Lower lobe of right lung (tissue), 2 donors: Measurements from ENCODE around the gene ARL8A. TPM values are rescaled to one million over a fixed set of nuclear protein-coding genes. Genes with fewer than 3 reads are reported as not detected.
"Not testable (repeated sequence)": the region's sequence is repeated elsewhere in the genome, so short reads cannot be mapped to it uniquely, and the experiment has no call there.

Source experiments
- ATAC-seq, 2 donors: fragments of 200-7000 bp; cut with Tn5 transposase; one replicate each; pipeline ENCODE4 v1.9.1; 2020 to 2022; ENCODE audit warnings: mild to moderate bottlenecking in 2 of 2, moderate library complexity in 2 of 2
- DNase-seq: peaks from one replicate; pipeline ENCODE4 v3.0.0-alpha.2; 2020
- H3K27ac ChIP-seq: fragments of 200-600 bp; one replicate; pipeline ENCODE4 v1.8.0; 2022
- H3K27me3 ChIP-seq: fragments of 200-600 bp; one replicate; pipeline ENCODE4 v1.8.0; 2022; ENCODE audit warnings: low read depth
- H3K36me3 ChIP-seq: fragments of 200-600 bp; one replicate; pipeline ENCODE4 v1.8.0; 2022; ENCODE audit warnings: mild to moderate bottlenecking
- H3K4me1 ChIP-seq: fragments of 200-600 bp; one replicate; pipeline ENCODE4 v1.8.0; 2022
- H3K4me3 ChIP-seq: fragments of 200-600 bp; one replicate; pipeline ENCODE4 v1.8.0; 2022; ENCODE audit warnings: mild to moderate bottlenecking
- H3K9me3 ChIP-seq: fragments of 200-600 bp; one replicate; pipeline ENCODE4 v1.8.0; 2022
- CTCF ChIP-seq: fragments of 200-600 bp; IDR thresholded peaks from one replicate; pipeline ENCODE4 v1.8.0; 2022; ENCODE audit warnings: antibody characterized with exemption, mild to moderate bottlenecking
- intact Hi-C: fragments of 100-400 bp; cut with DNase I; formaldehyde crosslinking; loops from one replicate; pipeline ENCODE4 v1.11.0; 2022
- total RNA-seq: library from RNA; stranded (reverse); fragmentation: NEBNext Ultra II Directional; extraction: Animal tissue kit (Norgen Biotek cat#: 25700); gene quantifications from one replicate; pipeline ENCODE4 v1.2.1, GENCODE V29; 2021
- donor health status: DM: no; HTN: yes; CAD: no; lungs with severe emphysema.

The ARL8A gene
- total RNA-seq, 1 donor from 2014 or later: 98.0 TPM

- DNase-seq: peak; percentile 92
- no peak overlapping the region for H3K27ac ChIP-seq
- no peaks in the 10 kb centered on the region for H3K36me3 ChIP-seq
- TF ChIP-seq CTCF: peak; percentile 85
- intact Hi-C loops: no loop called here
- H3K27me3 ChIP-seq: peaks cover 9% of the 10 kb centered on the region
- H3K4me1 ChIP-seq: peaks cover 4% of the 10 kb centered on the region
- H3K4me3 ChIP-seq: no peak overlapping the region
- H3K9me3 ChIP-seq: no peaks in the 10 kb centered on the region
- peak; percentile 69 to 75 for ATAC-seq
Measured at GRCh38 chr1:202184750-202185460, 40.4 kb upstream of the ARL8A start.

- no peak overlapping the region for H3K4me3 ChIP-seq
- intact Hi-C loops: no loop called here
- DNase-seq: no peak
- ATAC-seq: no peak
- no peak for TF ChIP-seq CTCF
- H3K36me3 ChIP-seq: no peaks in the 10 kb centered on the region
- peaks cover 13% of the 10 kb centered on the region for H3K27me3 ChIP-seq
- H3K9me3 ChIP-seq: no peaks in the 10 kb centered on the region
- H3K4me1 ChIP-seq: peaks cover 4% of the 10 kb centered on the region
- H3K27ac ChIP-seq: no peak overlapping the region
Measured at GRCh38 chr1:202182040-202182877, 37.7 kb upstream of the ARL8A start.

GRCh38 chr1:202181586-202181985 lies 37.0 kb upstream of the ARL8A start:
- Histone ChIP-seq H3K27me3 (peaks cover 13% of the 10 kb centered on the region), H3K4me1 (peaks cover 4% of the 10 kb centered on the region), H3K4me3 (no peak overlapping the region), H3K36me3 (no peaks in the 10 kb centered on the region), H3K9me3 (no peaks in the 10 kb centered on the region), H3K27ac (no peak overlapping the region)
- TF ChIP-seq CTCF: no peak
- DNase-seq (no peak), ATAC-seq (no peak)
- intact Hi-C loops: no loop called here

- H3K27ac ChIP-seq, ATAC-seq, H3K4me1 ChIP-seq, H3K36me3 ChIP-seq, H3K4me3 ChIP-seq, intact Hi-C loops, DNase-seq, H3K9me3 ChIP-seq: not testable (repeated sequence)
- peaks cover 13% of the 10 kb centered on the region for H3K27me3 ChIP-seq
Measured at GRCh38 chr1:202180751-202181139, 36.2 kb upstream of the ARL8A start.

GRCh38 chr1:202179828-202180750 lies 35.6 kb upstream of the ARL8A start:
- TF ChIP-seq CTCF: no peak
- intact Hi-C loops: no loop called here
- DNase-seq (no peak), ATAC-seq (no peak)
- Histone ChIP-seq H3K9me3 (no peaks in the 10 kb centered on the region), H3K27ac (no peak overlapping the region), H3K27me3 (peaks cover 12% of the 10 kb centered on the region), H3K4me3 (no peak overlapping the region), H3K36me3 (no peaks in the 10 kb centered on the region), H3K4me1 (peaks cover 4% of the 10 kb centered on the region)
